ENCODE data around the gene DNAJA4.

- TF ChIP-seq RAD21 (CRISPR knock-in tag; IDR thresholded peaks at IDR 0.05) (no peak), TEAD2 (CRISPR knock-in tag; IDR thresholded peaks at IDR 0.05) (no peak), POLR2A (IDR thresholded peaks at IDR 0.05; ENCODE audit: insufficient read depth in 1 of 2, low read depth in 2 of 2, low read length in 2 of 2) (no peak), MAX (IDR thresholded peaks at IDR 0.05) (no peak), ZBTB8A (CRISPR knock-in tag; IDR thresholded peaks at IDR 0.05; ENCODE audit: borderline replicate concordance, low read depth) (no peak), ZNF350 (CRISPR knock-in tag; IDR thresholded peaks at IDR 0.05; ENCODE audit: borderline replicate concordance, low read depth) (no peak), TP53 (CRISPR knock-in tag; conservative IDR thresholded peaks at IDR 0.05) (no peak)
- TF ChIP-seq, protein P1, sequence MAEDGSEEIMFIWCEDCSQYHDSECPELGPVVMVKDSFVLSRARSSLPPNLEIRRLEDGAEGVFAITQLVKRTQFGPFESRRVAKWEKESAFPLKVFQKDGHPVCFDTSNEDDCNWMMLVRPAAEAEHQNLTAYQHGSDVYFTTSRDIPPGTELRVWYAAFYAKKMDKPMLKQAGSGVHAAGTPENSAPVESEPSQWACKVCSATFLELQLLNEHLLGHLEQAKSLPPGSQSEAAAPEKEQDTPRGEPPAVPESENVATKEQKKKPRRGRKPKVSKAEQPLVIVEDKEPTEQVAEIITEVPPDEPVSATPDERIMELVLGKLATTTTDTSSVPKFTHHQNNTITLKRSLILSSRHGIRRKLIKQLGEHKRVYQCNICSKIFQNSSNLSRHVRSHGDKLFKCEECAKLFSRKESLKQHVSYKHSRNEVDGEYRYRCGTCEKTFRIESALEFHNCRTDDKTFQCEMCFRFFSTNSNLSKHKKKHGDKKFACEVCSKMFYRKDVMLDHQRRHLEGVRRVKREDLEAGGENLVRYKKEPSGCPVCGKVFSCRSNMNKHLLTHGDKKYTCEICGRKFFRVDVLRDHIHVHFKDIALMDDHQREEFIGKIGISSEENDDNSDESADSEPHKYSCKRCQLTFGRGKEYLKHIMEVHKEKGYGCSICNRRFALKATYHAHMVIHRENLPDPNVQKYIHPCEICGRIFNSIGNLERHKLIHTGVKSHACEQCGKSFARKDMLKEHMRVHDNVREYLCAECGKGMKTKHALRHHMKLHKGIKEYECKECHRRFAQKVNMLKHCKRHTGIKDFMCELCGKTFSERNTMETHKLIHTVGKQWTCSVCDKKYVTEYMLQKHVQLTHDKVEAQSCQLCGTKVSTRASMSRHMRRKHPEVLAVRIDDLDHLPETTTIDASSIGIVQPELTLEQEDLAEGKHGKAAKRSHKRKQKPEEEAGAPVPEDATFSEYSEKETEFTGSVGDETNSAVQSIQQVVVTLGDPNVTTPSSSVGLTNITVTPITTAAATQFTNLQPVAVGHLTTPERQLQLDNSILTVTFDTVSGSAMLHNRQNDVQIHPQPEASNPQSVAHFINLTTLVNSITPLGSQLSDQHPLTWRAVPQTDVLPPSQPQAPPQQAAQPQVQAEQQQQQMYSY (CRISPR knock-in tag; IDR thresholded peaks at IDR 0.05): no peak
Observed at GRCh38 chr15:78291698-78292097, 27.3 kb downstream of the DNAJA4 start.

All from HepG2 (cell line).